Measurements from ENCODE around the gene ZNF768.

The ZNF768 gene

DNA sequence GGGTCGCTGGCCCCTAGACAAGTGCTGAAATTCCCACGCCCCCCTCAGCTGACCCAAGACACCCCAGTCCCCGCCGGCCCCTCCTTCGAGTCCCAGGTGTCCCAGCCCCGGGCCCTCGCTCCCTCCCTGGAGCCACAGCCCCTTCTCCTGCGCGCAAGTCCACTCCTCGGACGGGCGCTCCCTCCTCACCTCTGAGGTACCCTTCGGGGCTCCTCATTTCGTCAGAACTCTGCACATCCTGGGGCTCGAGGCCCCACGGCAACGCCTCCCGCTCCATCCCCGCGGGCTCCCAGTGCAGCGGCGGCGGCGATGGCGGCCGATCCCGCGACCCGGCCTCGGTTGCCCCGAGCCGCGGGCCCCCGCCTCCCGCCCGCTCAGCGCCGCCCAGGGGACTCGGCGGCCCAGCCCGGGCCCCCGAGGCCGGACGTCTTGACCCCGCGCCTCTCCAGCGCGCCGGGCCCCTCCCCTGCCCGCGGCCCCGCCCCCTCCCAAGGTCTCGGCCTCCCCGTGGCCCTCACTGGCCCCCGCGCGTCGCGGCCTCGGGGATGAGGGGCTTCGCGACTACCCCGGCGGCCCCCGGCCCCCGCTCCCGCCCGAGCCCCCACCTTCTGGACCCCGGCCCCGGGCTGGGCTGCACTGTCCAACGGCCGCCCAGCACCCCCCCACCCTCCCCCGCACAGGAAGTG, at the start of gene ZNF768:
TSS of gene ZNF768 (minus strand) at position 430 of the 686 bp plus-strand sequence. CDS start at position 277, 153 bp downstream.
- no peaks in the 10 kb centered on the region for H3K27me3 ChIP-seq (ENCODE audit: control insufficient read depth, insufficient read depth, low read length)
- peak within 1 kb of the TSS; percentile 91 for H3K9ac ChIP-seq (ENCODE audit: low read depth, low read length)
- peak within 1 kb of the TSS; percentile 97 for H3K27ac ChIP-seq (ENCODE audit: low read depth, low read length)
- H3K36me3 ChIP-seq (ENCODE audit: control insufficient read depth, insufficient read depth, low read length): peaks cover 15% of the 10 kb centered on the region
- H3K4me1 ChIP-seq (ENCODE audit: control insufficient read depth, insufficient read depth, low read length): peaks cover 7% of the 10 kb centered on the region
- H3K9me3 ChIP-seq (ENCODE audit: control insufficient read depth, insufficient read depth, low read length): no peaks in the 10 kb centered on the region
- peak within 1 kb of the TSS; percentile 89 for H3K4me3 ChIP-seq (ENCODE audit: low read depth, low read length)

DNA sequence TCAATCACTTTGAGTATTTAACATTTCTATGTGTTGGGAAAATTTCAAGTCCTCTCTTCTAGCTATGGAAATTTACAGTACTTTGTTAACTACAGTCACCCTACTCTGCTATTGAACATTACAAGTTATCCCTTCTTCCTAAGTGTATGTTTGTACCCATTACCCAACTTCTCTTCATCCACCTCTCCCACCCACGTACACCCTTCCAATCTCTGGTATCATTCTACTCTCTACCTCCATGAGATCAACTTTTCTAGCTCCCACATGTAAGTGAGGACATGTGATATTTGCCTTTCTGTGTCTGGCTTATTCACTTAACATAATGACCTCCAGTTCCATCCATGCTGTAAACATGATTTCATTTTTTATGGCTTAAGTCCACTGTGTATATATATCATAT, 48.3 kb upstream of the ZNF768 start:
- H3K27ac ChIP-seq (ENCODE audit: low read depth, low read length): no peak overlapping the region
- no peak overlapping the region for H3K4me3 ChIP-seq (ENCODE audit: low read depth, low read length)
- peaks cover 17% of the 10 kb centered on the region for H3K36me3 ChIP-seq (ENCODE audit: control insufficient read depth, insufficient read depth, low read length)
- peaks cover 10% of the 10 kb centered on the region for H3K4me1 ChIP-seq (ENCODE audit: control insufficient read depth, insufficient read depth, low read length)
- H3K9me3 ChIP-seq (ENCODE audit: control insufficient read depth, insufficient read depth, low read length): no peaks in the 10 kb centered on the region
- H3K9ac ChIP-seq (ENCODE audit: low read depth, low read length): no peak overlapping the region
- H3K27me3 ChIP-seq (ENCODE audit: control insufficient read depth, insufficient read depth, low read length): no peaks in the 10 kb centered on the region

DNA sequence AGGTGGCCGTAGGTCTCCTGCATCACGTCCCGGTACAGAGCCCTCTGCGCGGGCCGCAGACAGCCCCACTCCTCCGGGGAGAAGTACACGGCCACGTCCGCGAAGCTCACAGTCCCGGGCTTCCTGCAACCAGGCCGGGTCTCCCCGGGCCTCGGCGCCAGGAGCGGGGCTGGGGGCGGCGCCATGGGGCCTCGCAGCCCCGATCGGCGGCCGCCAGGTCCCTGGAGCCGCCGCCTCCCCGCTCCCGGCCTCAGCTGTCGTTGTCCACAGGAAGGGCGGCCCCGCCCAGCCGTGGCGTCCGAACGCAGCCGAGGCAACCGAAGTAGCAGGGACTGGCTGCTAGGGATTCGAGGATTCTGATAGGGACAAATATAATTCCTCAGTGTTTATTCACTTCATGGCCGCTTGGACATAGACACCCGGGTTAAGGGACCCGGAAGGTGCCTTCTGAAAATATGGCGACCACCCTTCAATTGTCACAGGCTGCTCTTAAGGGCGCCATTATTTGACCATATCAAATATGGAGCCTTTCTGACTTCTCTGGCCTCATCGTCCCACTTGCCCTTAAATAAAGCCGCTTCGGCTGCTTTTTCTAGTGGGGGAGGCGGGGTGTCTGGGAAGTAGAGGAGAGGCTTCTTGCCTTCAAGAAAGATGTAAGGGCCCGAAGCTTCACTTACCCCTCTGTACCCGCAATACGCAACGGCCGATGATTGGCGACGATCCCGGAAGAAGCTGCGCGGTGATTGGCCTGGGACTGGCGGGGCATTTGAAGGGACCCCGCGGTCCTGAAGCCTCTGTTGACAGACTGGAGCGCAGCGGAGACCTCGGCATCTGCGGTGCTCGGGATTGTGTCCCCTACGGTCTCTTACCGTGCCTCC, 45.3 kb upstream of the ZNF768 start, which contains the start of gene ZNF688:
TSS of gene ZNF688 (minus strand) at position 270 of the 878 bp plus-strand sequence. CDS start at position 185, 85 bp downstream.
- H3K9ac ChIP-seq (ENCODE audit: low read depth, low read length): peak within 1 kb of the TSS; percentile 75
- no peaks in the 10 kb centered on the region for H3K27me3 ChIP-seq (ENCODE audit: control insufficient read depth, insufficient read depth, low read length)
- H3K4me1 ChIP-seq (ENCODE audit: control insufficient read depth, insufficient read depth, low read length): peaks cover 10% of the 10 kb centered on the region
- no peaks in the 10 kb centered on the region for H3K9me3 ChIP-seq (ENCODE audit: control insufficient read depth, insufficient read depth, low read length)
- no peaks in the 10 kb centered on the region for H3K36me3 ChIP-seq (ENCODE audit: control insufficient read depth, insufficient read depth, low read length)
- H3K27ac ChIP-seq (ENCODE audit: low read depth, low read length): peak within 1 kb of the TSS; percentile 93
- peak within 1 kb of the TSS; percentile 78 for H3K4me3 ChIP-seq (ENCODE audit: low read depth, low read length)

DNA sequence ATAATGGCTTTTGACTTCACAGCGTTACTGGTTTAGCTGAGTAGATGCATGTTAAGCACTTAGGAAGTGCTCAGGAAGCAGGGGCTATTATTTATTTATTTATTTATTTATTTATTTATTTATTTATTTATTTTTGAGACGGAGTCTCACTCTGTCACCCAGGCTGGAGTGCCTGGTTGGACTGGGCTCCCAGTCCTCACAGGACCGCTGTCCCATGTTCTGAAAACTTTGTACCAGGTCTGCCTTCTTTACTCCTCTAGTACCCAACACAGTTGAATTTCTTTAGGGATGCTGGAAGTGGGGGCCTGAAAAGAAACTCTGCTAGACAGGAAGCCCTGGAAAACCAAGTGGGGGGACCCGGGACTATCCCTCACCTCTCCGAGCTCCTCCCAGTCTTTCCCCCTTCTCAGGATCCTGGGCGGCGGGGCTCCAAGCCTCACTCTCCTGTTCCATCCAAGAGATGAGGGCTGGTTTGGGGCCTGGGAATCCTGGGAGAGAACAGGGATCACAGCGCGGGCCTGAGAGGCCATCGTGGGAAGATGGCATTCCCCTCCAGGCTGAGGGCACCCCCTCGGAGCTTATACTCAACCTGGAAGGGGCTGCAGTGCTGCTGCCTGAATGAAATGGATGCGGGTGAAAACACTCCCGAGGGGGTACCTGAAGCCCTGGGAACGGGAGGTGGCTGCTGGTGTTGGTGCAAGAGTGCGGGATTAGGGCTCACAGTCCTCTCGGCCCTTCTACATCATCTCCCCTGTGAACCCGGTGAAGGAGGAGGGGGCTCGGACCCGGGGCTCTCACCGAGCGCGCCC, 44.5 kb upstream of the ZNF768 start:
- no peaks in the 10 kb centered on the region for H3K9me3 ChIP-seq (ENCODE audit: control insufficient read depth, insufficient read depth, low read length)
- no peaks in the 10 kb centered on the region for H3K36me3 ChIP-seq (ENCODE audit: control insufficient read depth, insufficient read depth, low read length)
- H3K27ac ChIP-seq (ENCODE audit: low read depth, low read length): peak overlapping the region; percentile 93
- peak overlapping the region; percentile 75 for H3K9ac ChIP-seq (ENCODE audit: low read depth, low read length)
- H3K27me3 ChIP-seq (ENCODE audit: control insufficient read depth, insufficient read depth, low read length): no peaks in the 10 kb centered on the region
- peak overlapping the region; percentile 78 for H3K4me3 ChIP-seq (ENCODE audit: low read depth, low read length)
- H3K4me1 ChIP-seq (ENCODE audit: control insufficient read depth, insufficient read depth, low read length): peaks cover 10% of the 10 kb centered on the region

DNA sequence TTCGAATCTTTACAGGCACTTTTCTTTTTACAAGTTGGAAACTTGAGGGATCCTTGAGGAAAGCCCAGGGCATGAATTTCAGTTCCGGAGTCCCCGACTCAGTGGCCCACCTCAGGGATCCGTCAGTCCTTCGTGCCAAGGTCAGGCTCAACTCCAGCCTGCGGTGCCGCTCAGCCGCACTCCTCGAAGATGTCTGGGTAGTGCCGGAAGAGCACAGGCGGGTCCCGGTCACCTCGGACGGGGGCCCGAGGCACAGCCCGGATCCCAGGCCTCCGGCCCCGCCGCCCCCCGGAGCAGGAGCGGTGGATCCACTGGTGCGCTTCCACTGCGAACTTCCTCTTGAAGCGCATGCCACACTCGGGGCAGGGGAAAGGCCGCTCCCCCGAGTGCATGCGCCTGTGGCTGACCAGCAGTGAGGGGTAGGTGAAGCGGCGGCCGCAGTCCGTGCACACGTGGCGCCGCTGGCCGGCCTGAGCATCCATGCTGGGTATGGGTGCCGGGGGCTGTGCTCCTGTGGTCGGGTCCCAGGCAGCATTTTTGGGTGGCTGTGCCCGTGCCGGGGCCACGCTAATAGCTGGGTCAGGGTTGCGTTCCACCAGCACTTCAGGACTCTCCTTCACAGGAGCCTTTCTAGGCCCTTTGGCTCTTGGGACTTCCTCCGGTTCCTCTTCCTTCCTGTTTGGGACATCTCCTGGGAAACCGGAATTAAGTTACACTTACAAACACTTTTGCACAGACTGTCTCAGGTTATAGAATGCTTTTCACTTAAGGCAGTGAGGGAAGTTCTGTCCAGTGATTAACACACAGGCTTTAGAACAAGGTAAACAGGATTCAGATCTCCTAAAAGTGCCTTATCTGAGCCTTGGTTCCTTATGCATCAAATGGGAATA, 43.6 kb upstream of the ZNF768 start:
- no peaks in the 10 kb centered on the region for H3K9me3 ChIP-seq (ENCODE audit: control insufficient read depth, insufficient read depth, low read length)
- H3K27me3 ChIP-seq (ENCODE audit: control insufficient read depth, insufficient read depth, low read length): no peaks in the 10 kb centered on the region
- no peak overlapping the region for H3K9ac ChIP-seq (ENCODE audit: low read depth, low read length)
- H3K4me3 ChIP-seq (ENCODE audit: low read depth, low read length): no peak overlapping the region
- H3K4me1 ChIP-seq (ENCODE audit: control insufficient read depth, insufficient read depth, low read length): peaks cover 10% of the 10 kb centered on the region
- H3K36me3 ChIP-seq (ENCODE audit: control insufficient read depth, insufficient read depth, low read length): no peaks in the 10 kb centered on the region
- H3K27ac ChIP-seq (ENCODE audit: low read depth, low read length): no peak overlapping the region

DNA sequence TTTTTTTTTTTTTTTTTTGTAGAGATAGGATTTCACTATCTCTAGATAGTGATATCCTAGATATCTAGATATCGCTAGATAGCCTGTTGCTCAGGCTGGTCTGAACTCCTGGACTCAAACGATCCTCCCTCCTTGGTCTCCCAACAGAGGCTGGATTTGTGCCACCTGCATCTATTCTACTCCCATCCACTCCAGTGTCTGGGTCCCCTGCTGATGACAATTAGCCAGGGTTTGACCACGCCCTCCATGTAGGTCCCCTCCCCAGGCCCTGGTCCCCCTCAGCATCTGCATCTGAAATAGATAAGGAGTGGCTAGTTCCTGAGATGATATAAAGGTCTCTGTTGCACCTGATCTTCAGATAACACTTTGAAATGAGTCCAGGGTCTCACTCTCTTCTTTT, 42.9 kb upstream of the ZNF768 start:
- Histone ChIP-seq H3K27ac (ENCODE audit: low read depth, low read length) (no peak overlapping the region), H3K36me3 (ENCODE audit: control insufficient read depth, insufficient read depth, low read length) (no peaks in the 10 kb centered on the region), H3K27me3 (ENCODE audit: control insufficient read depth, insufficient read depth, low read length) (no peaks in the 10 kb centered on the region), H3K4me1 (ENCODE audit: control insufficient read depth, insufficient read depth, low read length) (peaks cover 10% of the 10 kb centered on the region), H3K4me3 (ENCODE audit: low read depth, low read length) (no peak overlapping the region), H3K9ac (ENCODE audit: low read depth, low read length) (no peak overlapping the region), H3K9me3 (ENCODE audit: control insufficient read depth, insufficient read depth, low read length) (no peaks in the 10 kb centered on the region)

DNA sequence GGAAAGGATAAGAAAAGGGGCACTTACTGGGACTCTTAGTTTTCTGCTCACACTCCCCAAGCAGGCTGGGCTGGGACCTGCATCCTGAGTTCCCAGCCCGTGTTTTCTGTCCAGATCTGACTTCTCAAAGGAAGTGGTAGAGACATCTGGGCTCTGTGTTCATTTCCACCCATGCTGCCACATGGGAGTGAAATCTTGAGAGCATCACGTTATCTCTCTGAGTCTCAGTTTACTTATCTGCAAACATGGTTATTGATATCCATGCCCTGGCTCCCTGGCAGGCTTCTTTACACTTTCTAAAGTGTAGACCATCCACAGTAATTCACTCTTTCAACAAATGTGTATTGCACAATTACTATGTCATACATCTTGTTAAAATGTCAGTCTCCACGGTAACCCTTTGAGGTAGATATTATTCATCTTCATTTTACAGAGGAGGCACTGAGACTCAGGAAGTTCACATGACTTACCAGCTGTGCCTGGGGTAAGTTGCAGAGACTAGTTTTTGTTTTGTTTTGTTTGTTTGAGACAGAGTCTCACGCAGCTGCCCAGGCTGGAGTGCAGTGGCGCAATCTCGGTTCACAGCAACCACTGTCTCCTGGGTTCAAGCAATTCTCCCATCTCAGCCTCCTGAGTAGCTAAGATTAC, 41.7 kb upstream of the ZNF768 start:
- no peak overlapping the region for H3K27ac ChIP-seq (ENCODE audit: low read depth, low read length)
- H3K9ac ChIP-seq (ENCODE audit: low read depth, low read length): no peak overlapping the region
- no peaks in the 10 kb centered on the region for H3K9me3 ChIP-seq (ENCODE audit: control insufficient read depth, insufficient read depth, low read length)
- H3K4me3 ChIP-seq (ENCODE audit: low read depth, low read length): no peak overlapping the region
- H3K27me3 ChIP-seq (ENCODE audit: control insufficient read depth, insufficient read depth, low read length): no peaks in the 10 kb centered on the region
- no peaks in the 10 kb centered on the region for H3K36me3 ChIP-seq (ENCODE audit: control insufficient read depth, insufficient read depth, low read length)
- H3K4me1 ChIP-seq (ENCODE audit: control insufficient read depth, insufficient read depth, low read length): peaks cover 10% of the 10 kb centered on the region

DNA sequence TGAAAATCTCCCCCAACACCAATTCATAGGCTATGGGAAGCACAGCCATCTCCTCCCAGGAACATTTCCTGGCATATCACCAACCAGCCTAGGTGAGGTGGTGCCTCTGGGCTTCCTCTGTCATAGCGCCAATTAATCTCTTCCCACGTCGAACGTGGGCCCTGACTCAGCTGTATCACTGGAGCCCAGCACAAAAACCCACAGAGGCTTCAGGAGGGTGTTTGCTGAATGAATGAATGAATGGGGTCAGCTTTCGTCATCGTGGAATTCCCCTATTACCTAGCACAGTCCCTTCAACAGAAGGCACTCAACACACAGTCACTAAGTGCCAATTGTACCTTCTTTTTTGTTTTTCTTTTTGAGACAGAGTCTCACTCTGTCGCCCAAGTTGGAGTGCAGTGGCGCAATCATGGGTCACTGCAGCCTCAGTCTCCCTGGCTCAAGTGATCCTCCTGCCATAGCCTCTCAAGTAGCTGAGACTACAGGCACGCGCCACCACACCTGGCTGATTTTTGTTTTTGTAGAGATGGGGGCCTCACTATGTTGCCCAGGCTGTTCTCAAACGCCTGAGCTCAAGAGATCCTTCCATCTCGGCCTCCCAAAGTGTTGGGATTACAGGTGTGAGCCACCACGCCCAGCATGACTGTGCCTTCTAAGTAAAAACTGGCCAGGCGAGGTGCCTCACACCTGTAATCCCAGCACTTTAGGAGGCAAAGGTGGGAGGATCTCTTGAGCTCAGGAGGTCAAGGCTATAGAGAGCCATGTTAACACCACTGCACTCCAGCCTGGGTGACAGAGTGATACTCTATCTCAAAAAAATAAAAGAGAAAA, 41.0 kb upstream of the ZNF768 start:
- H3K9me3 ChIP-seq (ENCODE audit: control insufficient read depth, insufficient read depth, low read length): no peaks in the 10 kb centered on the region
- no peak overlapping the region for H3K4me3 ChIP-seq (ENCODE audit: low read depth, low read length)
- no peak overlapping the region for H3K9ac ChIP-seq (ENCODE audit: low read depth, low read length)
- peaks cover 10% of the 10 kb centered on the region for H3K4me1 ChIP-seq (ENCODE audit: control insufficient read depth, insufficient read depth, low read length)
- no peaks in the 10 kb centered on the region for H3K27me3 ChIP-seq (ENCODE audit: control insufficient read depth, insufficient read depth, low read length)
- no peaks in the 10 kb centered on the region for H3K36me3 ChIP-seq (ENCODE audit: control insufficient read depth, insufficient read depth, low read length)
- no peak overlapping the region for H3K27ac ChIP-seq (ENCODE audit: low read depth, low read length)

DNA sequence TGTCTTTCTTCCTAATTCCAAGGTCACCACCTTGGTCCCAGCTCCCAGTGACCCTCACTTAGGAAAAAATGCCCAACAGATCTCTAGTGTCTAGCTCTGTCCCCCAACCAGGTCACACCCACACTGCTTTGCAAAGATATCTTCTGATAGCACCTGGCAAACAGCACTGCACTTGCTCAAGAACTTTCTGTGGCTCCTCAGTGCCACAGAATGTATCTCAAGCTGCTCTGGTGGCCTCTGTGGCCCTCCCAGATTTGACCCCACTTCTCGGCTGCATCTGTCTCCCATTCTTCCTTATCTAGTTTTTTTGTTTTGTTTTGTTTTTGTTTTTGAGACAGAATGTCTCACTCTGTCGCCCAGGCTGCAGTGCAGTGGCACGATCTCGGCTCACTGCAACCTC, 40.2 kb upstream of the ZNF768 start:
- Histone ChIP-seq H3K27ac (ENCODE audit: low read depth, low read length) (no peak overlapping the region), H3K9ac (ENCODE audit: low read depth, low read length) (no peak overlapping the region), H3K4me1 (ENCODE audit: control insufficient read depth, insufficient read depth, low read length) (peaks cover 10% of the 10 kb centered on the region), H3K36me3 (ENCODE audit: control insufficient read depth, insufficient read depth, low read length) (no peaks in the 10 kb centered on the region), H3K9me3 (ENCODE audit: control insufficient read depth, insufficient read depth, low read length) (no peaks in the 10 kb centered on the region), H3K27me3 (ENCODE audit: control insufficient read depth, insufficient read depth, low read length) (no peaks in the 10 kb centered on the region), H3K4me3 (ENCODE audit: low read depth, low read length) (no peak overlapping the region)

All from HUES48 (cell line).